IPS-20b (cell line): ENCODE measurements around the gene SBK2.

Experiments used
- H3K27ac ChIP-seq: one replicate; pipeline ENCODE4 v1.5.1; 2013; ENCODE audit warnings: low read length
- H3K27me3 ChIP-seq: 2 replicates; pipeline ENCODE4 v1.6.1; 2013; ENCODE audit warnings: mild to moderate bottlenecking, low read length, inconsistent platforms; ENCODE audit not compliant: insufficient read depth
- H3K36me3 ChIP-seq: 2 replicates; pipeline ENCODE4 v1.6.1; 2013; ENCODE audit warnings: low read depth, mild to moderate bottlenecking, inconsistent platforms, low read length, moderate library complexity; ENCODE audit not compliant: insufficient read depth
- H3K4me1 ChIP-seq: 2 replicates; pipeline ENCODE4 v1.6.1; 2013; ENCODE audit warnings: mild to moderate bottlenecking, control low read depth, inconsistent platforms, low read length, moderate library complexity; ENCODE audit not compliant: insufficient read depth
- H3K4me3 ChIP-seq: 2 replicates; pipeline ENCODE4 v1.5.1; 2013; ENCODE audit warnings: mild to moderate bottlenecking, low read length, inconsistent platforms
- H3K9ac ChIP-seq: 2 replicates; pipeline ENCODE4 v1.6.1; 2013; ENCODE audit warnings: low read depth, mild to moderate bottlenecking, inconsistent platforms, low read length, moderate library complexity
- H3K9me3 ChIP-seq: 2 replicates; pipeline ENCODE4 v1.6.1; 2013; ENCODE audit warnings: mild to moderate bottlenecking, low read depth, low read length, inconsistent platforms; ENCODE audit not compliant: insufficient read depth

SBK2 gene

DNA sequence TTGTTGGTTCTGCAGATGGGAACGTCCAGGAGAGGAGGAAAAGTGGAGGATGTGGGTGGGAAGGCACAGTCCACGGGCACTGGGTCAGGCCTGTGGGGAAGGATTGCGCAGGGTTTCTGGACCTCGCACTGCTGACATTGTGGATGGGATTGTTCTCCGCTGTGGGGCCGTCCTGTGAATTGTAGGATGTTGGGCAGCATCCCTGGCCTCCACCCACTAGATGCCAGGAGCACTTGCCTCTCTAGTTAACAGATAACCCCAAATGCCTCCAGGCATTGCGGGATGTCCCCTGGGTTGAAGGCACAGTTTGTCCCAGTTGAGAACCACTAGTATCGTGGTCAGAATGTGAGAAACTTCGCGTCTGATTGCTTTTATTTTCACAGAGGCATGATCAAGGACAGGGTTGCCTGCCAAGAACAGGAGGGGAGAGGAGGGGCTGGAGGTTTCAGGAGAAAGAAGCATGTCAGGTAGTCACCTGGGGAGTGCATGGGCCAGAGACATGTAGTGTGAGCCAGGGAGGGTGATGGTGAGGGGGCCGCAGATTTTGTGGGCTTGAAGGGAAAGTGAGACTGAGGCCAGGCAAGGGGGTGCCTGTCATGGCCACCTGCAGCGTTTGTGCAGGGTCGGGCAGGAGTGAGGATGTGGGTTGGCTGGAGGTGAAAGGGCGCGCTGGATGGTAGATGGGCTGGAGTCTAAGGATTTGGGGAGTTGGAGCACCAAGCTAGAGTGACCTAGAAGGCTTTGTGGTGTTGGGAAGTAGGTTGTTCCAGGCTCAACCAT lies 57.3 kb downstream of the SBK2 start:
- Histone ChIP-seq H3K4me3 (no peak overlapping the region), H3K9me3 (no peaks in the 10 kb centered on the region), H3K4me1 (no peaks in the 10 kb centered on the region), H3K36me3 (no peaks in the 10 kb centered on the region), H3K9ac (no peak overlapping the region), H3K27ac (no peak overlapping the region), H3K27me3 (no peaks in the 10 kb centered on the region)

GRCh38 chr19:55479045-55479444 lies 57.9 kb downstream of the SBK2 start:
- Histone ChIP-seq H3K27me3 (no peaks in the 10 kb centered on the region), H3K4me1 (no peaks in the 10 kb centered on the region), H3K9ac (no peak overlapping the region), H3K36me3 (no peaks in the 10 kb centered on the region), H3K9me3 (no peaks in the 10 kb centered on the region), H3K4me3 (no peak overlapping the region), H3K27ac (no peak overlapping the region)
